ENCODE results near the gene HTRA1.

The HTRA1 gene

GRCh38 chr10:122497241-122497640 is 35.9 kb downstream of the HTRA1 start:
- no peak for DNase-seq

GRCh38 chr10:122498521-122498920 is 37.2 kb downstream of the HTRA1 start:
- DNase-seq = no peak

- no peak for DNase-seq
Observed at GRCh38 chr10:122499012-122499411, 37.7 kb downstream of the HTRA1 start.

- DNase-seq = no peak
Observed at GRCh38 chr10:122499491-122499941, 38.2 kb downstream of the HTRA1 start.

- DNase-seq = no peak
Observed at GRCh38 chr10:122500194-122500593, 38.8 kb downstream of the HTRA1 start.

GRCh38 chr10:122500726-122501125 is 39.4 kb downstream of the HTRA1 start:
- DNase-seq = no peak

GRCh38 chr10:122503012-122503411 is 41.7 kb downstream of the HTRA1 start:
- no peak for DNase-seq

GRCh38 chr10:122503886-122504609 is 42.7 kb downstream of the HTRA1 start:
- DNase-seq = no peak

GRCh38 chr10:122504610-122504950 is 43.2 kb downstream of the HTRA1 start:
- DNase-seq = peak; percentile 82 to 89

- DNase-seq = no peak
Observed at GRCh38 chr10:122505011-122505410, 43.7 kb downstream of the HTRA1 start.

- no peak for DNase-seq
Observed at GRCh38 chr10:122505885-122506645, 44.7 kb downstream of the HTRA1 start.

GRCh38 chr10:122507616-122508015 is 46.3 kb downstream of the HTRA1 start:
- no peak for DNase-seq

- DNase-seq = no peak
Observed at GRCh38 chr10:122508021-122508420, 46.7 kb downstream of the HTRA1 start.

GRCh38 chr10:122509323-122509722 is 48.0 kb downstream of the HTRA1 start:
- no peak for DNase-seq

- DNase-seq = no peak
Observed at GRCh38 chr10:122510326-122510725, 49.0 kb downstream of the HTRA1 start.

GRCh38 chr10:122510736-122511135 is 49.4 kb downstream of the HTRA1 start:
- no peak for DNase-seq

- DNase-seq = no peak
Observed at GRCh38 chr10:122513053-122513452, 51.7 kb downstream of the HTRA1 start.

- DNase-seq = no peak
Observed at GRCh38 chr10:122514045-122514840, 52.9 kb downstream of the HTRA1 start.

GRCh38 chr10:122515022-122515424 is 53.7 kb downstream of the HTRA1 start:
- no peak for DNase-seq

- no peak for DNase-seq
Observed at GRCh38 chr10:122515588-122516231, 54.4 kb downstream of the HTRA1 start.

- no peak for DNase-seq
Observed at GRCh38 chr10:122516734-122517133, 55.4 kb downstream of the HTRA1 start.

- DNase-seq = peak in 1 of 2 experiments; percentile 18
Observed at GRCh38 chr10:122519144-122519543, 57.8 kb downstream of the HTRA1 start.

- DNase-seq = no peak
Observed at GRCh38 chr10:122519873-122520272, 58.5 kb downstream of the HTRA1 start.

All from NCI-H446 (cell line).